SIG-M5 treated with dmso at 0.1 percent for 504 hours (cell line): Measurements from ENCODE around the gene IDH3G.

Source experiments
- DNase-seq: peaks from one replicate; lab custom pipeline; 2025; ENCODE audit not compliant: unreplicated experiment; lab: John Stamatoyannopoulos, UW

Gene IDH3G

DNA sequence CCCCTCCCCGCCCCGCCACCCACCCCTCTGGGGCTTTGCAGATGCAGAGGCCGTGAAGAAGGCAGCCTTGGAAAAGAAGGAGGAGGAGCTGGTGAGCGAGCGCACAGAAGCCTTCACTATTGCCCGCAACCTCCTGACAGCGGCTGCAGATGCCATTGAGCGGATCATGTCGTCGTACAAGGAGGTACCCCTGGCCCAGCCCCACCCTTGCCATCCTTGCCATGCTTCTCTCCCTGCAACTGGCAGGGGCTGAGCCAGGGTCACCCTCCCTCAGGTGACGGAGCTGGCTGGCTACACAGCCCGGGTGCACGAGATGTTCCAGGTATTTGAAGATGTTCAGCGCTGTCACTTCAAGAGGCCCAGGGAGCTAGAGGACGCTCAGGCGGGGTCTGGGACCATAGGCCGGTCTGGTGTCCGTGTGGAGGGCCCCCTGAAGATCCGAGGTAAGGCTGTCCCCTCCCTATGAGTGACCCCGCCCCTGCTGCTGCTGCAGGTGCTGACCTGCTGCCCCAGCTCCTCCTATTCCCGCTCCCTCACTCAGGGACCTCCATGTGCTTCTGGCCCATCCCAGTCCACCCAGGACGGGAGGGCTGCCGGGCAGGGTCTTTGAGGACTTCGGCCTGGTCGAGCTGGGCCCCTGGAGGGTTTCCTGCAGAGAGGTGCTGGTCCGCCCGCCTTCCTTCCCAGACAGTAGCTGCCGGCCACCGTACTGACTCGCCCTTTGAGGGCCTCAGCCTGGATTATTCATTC lies 57.9 kb downstream of the IDH3G start:
- no peak for DNase-seq
